GM23248 (cell line): ENCODE data around the gene TRAPPC12.

ENCODE experiments used
- EZH2 ChIP-seq: fragments of 200-600 bp; sonication (generic); IDR thresholded peaks from 2 replicates; pipeline ENCODE4 v1.6.1; 2018; ENCODE audit warnings: antibody characterized with exemption, mild to moderate bottlenecking; ENCODE audit not compliant: insufficient read depth, poor library complexity, severe bottlenecking
- EZH2phosphoT487 ChIP-seq: fragments of 200-600 bp; sonication (generic); IDR thresholded peaks from 2 replicates; pipeline ENCODE4 v1.6.1; 2018; ENCODE audit warnings: antibody characterized with exemption, moderate library complexity, mild to moderate bottlenecking, low read depth; ENCODE audit not compliant: insufficient read depth

GRCh38 chr2:3480352-3481010 lies 101.0 kb downstream of the TRAPPC12 start:
- no peak for TF ChIP-seq EZH2
- TF ChIP-seq EZH2phosphoT487: no peak
